GM21515 (cell line): Measurements from ENCODE around the gene GPC6.

ENCODE experiments used
- ATAC-seq: cut with Tn5 transposase; IDR thresholded peaks from one replicate; pipeline ENCODE4 v1.9.1; 2021; ENCODE audit not compliant: unreplicated experiment

GPC6 gene

DNA sequence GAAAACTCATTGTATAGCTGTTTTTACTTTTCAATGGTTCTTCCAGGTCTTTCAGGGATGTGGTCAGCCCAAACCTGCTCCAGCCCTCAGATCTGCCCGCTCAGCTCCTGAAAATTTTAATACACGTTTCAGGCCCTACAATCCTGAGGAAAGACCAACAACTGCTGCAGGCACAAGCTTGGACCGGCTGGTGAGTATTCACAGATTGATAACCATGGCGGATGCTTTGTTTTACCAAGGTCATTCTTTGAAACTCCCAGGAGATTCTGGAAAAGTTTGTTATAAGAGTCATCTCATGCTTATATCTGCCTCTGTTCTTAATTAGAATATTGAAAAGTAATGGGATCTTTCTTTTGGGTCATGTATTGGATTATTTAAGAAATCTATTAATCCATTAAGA, 1079.3 kb downstream of the GPC6 start:
- no peak for ATAC-seq

DNA sequence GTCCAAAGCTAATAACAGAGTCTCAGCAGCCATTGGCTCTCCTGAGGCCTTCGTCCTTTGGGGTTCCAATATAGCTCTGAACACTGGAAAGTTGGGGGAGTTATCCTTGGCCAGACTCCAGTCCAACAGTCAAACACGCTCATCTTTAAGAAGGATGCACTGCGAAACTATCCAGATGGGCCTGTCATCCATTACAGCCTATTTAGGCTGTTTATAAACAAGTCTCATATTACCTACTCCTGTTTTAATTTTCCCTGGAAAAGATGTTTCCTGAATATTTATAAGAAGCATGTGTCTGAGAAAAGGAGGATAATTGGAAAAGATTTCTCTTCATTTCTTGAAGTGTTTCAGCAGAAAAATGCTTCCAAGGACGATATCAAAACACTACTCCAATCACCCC, 1082.2 kb downstream of the GPC6 start:
- ATAC-seq: no peak

GRCh38 chr13:94309576-94309975, 1083.0 kb downstream of the GPC6 start:
- no peak for ATAC-seq

- ATAC-seq: no peak
Measured at GRCh38 chr13:94309997-94310855, 1083.6 kb downstream of the GPC6 start.

DNA sequence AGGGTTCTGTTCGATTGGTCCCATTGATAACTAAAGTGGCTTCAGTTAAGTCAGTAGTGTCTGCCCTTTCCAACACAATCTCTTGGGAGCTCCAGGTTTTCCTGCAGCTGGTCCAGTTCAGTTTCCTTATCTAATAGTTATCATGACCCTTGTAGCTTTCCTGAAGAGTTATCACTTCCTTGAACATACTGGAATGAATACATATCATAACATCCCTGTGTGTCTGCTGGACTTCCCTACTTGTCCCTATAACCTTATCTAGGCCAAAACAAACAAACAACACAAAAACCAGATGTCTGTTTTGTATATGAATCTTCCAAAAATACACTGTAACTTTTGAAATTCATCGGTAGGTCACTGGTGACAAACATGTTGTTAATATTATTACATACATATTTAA, 1085.3 kb downstream of the GPC6 start:
- no peak for ATAC-seq

- peak; percentile 95 for ATAC-seq
Measured at GRCh38 chr13:94312511-94313216, 1086.1 kb downstream of the GPC6 start.

DNA sequence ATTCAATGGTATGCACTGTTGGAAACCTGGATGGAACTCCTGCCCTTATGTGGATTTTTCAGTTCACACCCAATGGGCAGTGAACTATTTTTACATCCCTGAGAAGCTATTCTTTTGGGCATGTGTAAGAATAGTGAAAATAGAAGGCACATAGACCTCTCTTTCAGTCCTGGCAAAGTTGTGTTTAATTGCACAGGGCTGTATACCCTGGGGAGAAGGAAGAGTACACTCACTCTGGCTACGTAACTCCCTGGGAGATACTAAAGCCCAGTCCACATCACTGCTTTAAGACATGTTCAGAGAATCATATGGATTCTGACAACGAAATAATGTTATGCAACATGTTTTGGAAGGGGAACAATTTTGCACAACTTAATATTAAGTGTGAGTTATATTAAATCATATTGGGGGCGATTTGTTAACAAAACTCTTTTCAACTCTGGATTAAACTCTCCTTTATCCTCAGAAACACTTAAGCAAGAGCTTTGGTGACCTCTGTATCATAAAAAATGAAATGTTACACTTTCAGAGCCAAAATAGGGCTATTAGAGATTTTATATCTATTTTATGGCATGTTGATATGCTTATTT, 1086.8 kb downstream of the GPC6 start:
- ATAC-seq: no peak

DNA sequence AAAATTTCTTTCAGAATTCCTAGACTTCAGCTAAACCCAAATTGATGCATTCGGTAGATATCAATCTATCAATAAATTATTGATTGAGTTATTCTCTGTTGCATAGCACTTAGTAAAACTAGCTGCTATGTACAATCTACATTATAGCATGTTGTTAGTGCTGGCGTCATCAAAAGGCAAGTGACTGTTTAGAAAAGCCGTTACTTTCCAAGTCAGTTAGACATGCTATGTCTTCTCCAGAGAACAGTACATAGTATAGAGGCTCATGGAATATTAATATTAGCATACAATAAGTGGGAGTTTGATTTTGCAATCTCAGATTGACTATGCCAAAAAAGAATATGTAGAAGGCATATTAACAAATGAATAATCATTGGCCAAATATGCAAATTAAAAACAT, 1087.3 kb downstream of the GPC6 start:
- no peak for ATAC-seq

- no peak for ATAC-seq
Measured at GRCh38 chr13:94315188-94315587, 1088.6 kb downstream of the GPC6 start.

GRCh38 chr13:94317063-94317491, 1090.5 kb downstream of the GPC6 start:
- ATAC-seq: no peak

DNA sequence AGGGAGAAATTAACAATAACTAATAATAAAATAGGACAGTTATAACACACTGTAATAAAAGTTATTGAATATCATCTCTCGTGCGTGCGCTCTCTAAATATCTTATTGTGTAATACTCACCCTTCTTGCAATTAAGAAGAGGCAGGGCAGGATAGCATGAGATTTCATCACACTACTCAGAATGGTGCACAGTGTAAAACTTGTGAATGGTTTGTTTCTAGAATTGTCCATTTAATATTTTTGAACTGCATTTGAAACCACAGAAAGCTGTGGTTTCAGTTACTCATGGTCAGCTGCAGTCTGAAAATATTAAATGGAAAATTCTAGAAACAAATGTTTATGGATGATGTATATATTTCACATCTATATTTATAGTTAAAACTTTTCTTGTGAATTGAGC, 1091.8 kb downstream of the GPC6 start:
- no peak for ATAC-seq

DNA sequence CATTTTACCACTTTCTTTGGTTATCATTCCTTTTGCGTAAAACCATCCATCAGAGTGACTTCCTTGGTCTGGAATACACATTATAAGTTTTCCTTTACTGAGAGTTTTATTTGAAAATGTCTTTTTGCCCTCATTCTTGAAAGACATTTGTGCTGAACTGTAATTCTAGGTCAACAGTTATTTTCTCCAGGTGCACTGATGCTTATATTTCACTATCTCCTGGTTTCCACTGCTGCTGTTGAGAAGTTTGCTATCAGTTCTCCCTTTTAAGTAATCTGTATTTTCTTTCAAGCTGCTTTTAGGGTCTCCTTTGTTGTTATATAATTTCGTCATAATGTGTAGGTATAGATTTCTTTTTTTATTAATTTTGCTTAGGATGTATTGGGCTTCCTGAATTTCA, 1092.9 kb downstream of the GPC6 start:
- ATAC-seq: no peak

DNA sequence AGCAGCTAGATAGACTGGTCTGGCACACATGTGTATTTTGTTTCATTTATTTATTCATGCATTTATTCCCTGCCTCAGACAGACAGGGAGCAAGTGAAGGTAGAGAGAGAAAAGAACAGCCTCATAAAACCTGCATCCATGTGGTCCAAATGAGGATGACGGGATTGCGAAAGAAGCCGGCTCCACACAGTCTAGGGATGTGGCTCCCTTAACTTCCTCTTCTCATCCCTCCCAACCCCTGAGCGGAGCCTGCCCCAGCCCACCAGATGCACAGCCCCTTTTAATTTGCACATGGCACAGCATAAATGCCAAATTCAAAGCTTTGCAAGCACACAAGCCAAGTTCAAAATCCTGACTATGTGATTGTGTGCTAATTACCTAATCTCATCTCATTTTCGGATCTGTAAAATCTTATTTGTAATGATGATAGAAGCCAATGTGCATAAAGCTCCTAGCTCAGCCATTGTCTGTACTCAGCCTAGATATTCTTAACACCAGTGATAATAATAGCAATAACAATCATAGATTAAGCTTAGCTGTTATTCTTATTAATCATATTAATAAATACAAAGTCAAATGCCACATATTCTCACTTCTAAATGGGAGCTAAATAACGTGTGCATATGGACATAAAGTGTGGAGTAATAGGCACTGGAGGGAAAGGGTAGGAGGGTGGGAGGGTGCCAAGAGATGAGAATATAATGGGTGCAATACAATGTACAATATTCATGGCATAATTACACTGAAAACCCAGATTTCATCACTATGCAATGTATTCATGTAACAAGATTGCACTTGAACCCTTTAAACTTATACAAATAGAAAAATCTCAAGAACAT, 1096.5 kb downstream of the GPC6 start:
- no peak for ATAC-seq

- peak; percentile 41 for ATAC-seq
Measured at GRCh38 chr13:94323764-94324758, 1097.5 kb downstream of the GPC6 start.

DNA sequence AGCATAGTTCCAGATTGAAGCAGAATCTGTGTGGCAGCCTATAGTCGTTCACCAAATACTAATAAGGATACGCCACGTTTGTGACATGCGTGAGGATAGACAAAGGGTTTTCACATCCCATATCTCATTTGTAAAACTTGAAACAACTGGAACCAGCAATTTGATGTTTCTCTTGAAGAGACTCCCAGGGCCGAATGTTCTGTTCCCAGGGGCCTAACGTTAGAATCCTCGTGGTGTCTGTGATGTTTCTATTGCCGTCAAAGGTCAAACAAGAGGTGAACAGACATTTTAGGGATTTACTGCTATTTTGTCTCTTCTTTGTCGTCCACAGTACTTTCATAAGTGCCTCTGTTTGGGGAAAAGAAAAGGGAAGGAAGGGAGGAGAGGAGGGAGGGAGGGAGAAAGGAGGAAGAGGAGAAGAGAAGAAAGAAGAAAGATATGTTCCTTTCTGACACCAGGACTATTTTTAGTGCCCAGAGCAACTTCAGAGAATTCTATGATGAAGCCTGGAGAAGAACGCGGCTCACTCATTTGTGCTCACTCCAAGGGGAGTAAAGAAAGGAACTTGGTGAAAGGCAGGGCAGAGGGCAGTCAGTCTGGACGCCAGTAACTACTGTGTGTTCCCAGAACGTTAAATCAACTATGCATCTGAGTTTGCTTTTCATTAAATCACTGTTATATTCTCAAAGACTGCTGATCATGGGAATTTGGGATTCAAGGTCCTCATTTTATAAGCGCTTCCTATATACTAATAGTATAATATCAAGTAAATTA, 1098.3 kb downstream of the GPC6 start:
- ATAC-seq: no peak

- ATAC-seq: no peak
Measured at GRCh38 chr13:94325650-94326049, 1099.0 kb downstream of the GPC6 start.

DNA sequence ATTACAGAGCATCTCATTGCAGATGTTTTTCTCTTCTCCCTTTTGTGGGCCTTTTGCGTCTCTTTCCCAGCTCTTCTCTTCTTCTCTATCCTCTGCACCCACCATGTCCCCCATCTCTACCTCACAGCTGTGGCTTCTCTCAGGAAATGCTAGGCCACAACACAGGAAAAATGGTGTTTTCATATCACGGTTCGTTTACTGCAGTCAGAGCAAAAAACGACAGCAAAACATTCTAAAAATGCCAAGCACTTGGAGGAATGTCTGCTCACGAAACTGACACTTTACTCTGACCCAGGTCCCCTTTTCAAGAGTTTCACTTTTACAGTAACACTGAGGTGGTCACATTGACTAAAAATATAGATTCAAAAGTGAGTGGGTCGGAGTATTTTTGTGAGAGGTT, 1100.7 kb downstream of the GPC6 start:
- peak; percentile 96 for ATAC-seq

DNA sequence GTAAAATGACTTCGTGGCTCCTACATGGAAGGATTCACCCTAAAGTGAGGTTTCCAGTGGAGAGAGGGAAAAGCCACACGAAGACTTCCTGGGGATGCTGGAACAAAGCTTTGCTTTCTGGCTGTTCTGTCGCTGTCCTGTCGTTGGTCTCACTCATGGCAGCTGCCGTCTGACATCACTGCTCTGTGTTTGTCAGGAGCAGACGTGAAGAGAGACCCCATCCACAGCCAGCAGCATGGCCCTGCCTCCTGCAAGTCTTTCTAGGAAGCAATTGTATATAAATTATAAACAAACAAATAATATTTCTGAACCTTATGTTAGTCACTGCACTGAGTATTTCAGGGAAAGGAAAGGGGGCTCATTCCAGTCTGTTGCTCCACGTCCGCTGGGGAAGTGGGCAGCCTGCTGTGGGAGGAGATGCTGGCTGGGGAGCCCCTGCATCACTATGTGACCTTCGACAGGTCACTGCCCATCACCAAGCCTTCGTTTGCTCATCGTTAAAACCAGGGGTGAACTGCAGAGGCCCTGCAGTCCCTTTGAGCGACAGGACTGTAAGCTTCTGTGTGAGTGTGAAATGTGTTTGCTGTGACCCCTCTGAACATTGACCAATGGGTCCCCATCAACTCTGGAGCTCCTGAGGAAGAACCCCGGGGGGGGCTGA, 1101.9 kb downstream of the GPC6 start:
- no peak for ATAC-seq

DNA sequence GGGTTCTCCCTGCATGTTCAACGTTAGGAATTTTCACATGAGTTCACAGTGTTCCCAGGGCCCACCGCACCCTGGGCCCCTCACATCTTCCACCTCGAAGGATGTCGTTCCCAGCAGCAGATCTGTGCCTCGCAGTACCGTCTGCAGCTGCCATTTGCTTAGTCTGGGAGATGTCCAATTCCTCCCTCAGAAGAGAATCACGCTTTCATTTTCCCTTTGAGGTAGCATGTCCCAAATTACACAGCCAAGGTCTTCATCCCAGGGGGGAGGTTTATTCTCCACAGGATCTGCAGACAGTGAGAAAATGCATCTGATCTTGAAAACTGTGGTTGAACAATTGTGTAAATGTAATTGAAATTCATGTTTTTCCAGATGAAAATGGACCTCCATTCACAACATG, 1102.7 kb downstream of the GPC6 start:
- ATAC-seq: no peak
